K562 (cell line): ENCODE results near the gene HRCT1. TPM values are rescaled to one million over a fixed set of nuclear protein-coding genes. Genes with fewer than 3 reads are reported as not detected.

ENCODE experiments used
- ATAC-seq: fragments of 200-7000 bp; cut with Tn5 transposase; 3 replicates; pipeline ENCODE4 v1.9.1; 2020; ENCODE audit warnings: moderate library complexity
- BruUV-seq: library from RNA; stranded (reverse); fragments of 400-500 nt; replicated peaks from 2 replicates; lab custom pipeline; 2021; lab: Mats Ljungman, UMichigan
- CTCF ChIA-PET: fragments of 300-600 bp; formaldehyde crosslinking; extraction: SDS; loops from one replicate; lab custom pipeline; 2021; ENCODE audit warnings: low intra/inter-chr PET ratio; lab: Yijun Ruan, JAX
- POLR2A ChIA-PET: fragments of 300-600, 350-650 bp; sonication (Branson Sonifier 250); formaldehyde crosslinking; extraction: SDS; loops from one replicate; lab custom pipeline; 2021; ENCODE audit warnings: antibody characterized with exemption, inconsistent platforms; lab: Yijun Ruan, JAX
- DNase-seq, 4 experiments: peaks; one replicate each; pipeline versions ENCODE4 v3.0.0 to v3.0.0-alpha.2; 2011 to 2018; ENCODE audit warnings: low spot score in 3 of 4, mixed read lengths in 3 of 4; ENCODE audit errors: extremely low read depth in 1 of 4
- FAIRE-seq: peaks from 2 replicates; lab custom pipeline; 2011; peaks lifted over from hg19 to GRCh38; lab: Jason Lieb, UNC
- H2AFZ ChIP-seq: 2 replicates; pipeline ENCODE4 v1.6.0; 2011; ENCODE audit warnings: low read depth, low read length, control low read depth, inconsistent platforms
- H3K27ac ChIP-seq: fragments of 200-600 bp; 3 replicates; pipeline ENCODE4 v1.8.0; 2011; ENCODE audit warnings: low read depth, mild to moderate bottlenecking, control low read depth, inconsistent platforms, low read length, moderate library complexity, mixed read lengths; ENCODE audit errors: extremely low read depth
- H3K27me3 ChIP-seq, 2 experiments: fragments of 300-600 bp in 1 of 2; 2 replicates in 1 of 2; 3 replicates in 1 of 2; pipeline versions ENCODE4 v1.6.0 to v1.8.0; 2011; ENCODE audit warnings: inconsistent platforms in 2 of 2, low read length in 2 of 2, mild to moderate bottlenecking in 1 of 2, mixed read lengths in 1 of 2, moderate library complexity in 1 of 2; ENCODE audit not compliant: control insufficient read depth in 2 of 2, insufficient read depth in 2 of 2
- H3K36me3 ChIP-seq: fragments of 300-600 bp; 3 replicates; pipeline ENCODE4 v1.8.0; 2011; ENCODE audit warnings: mild to moderate bottlenecking, low read length, inconsistent platforms; ENCODE audit not compliant: control insufficient read depth, insufficient read depth
- H3K4me1 ChIP-seq, 2 experiments: fragments of 200-600 bp in 1 of 2; replicated peaks in 1 of 2; 2 replicates in 1 of 2; 3 replicates in 1 of 2; pipeline versions ENCODE4 v1.5.1 to v1.8.0; 2011; ENCODE audit warnings: inconsistent platforms in 2 of 2, low read length in 2 of 2, mild to moderate bottlenecking in 1 of 2, mixed read lengths in 1 of 2, moderate library complexity in 1 of 2; ENCODE audit not compliant: control insufficient read depth in 2 of 2, insufficient read depth in 2 of 2
- H3K4me2 ChIP-seq: 2 replicates; pipeline ENCODE4 v1.6.1; 2011; ENCODE audit warnings: low read length, control low read depth, inconsistent platforms, mixed read lengths; ENCODE audit not compliant: insufficient read depth
- H3K4me3 ChIP-seq: fragments of 200-600 bp; sonication (generic), shearing (Covaris generic); 2 replicates; pipeline ENCODE4 v1.5.1; 2016; ENCODE audit warnings: control low read depth, inconsistent platforms
- H3K79me2 ChIP-seq: fragments of 200-600 bp; 3 replicates; pipeline ENCODE4 v1.8.0; 2011; ENCODE audit warnings: low read length, inconsistent platforms; ENCODE audit not compliant: control insufficient read depth, insufficient read depth
- H3K9ac ChIP-seq, 2 experiments: 2 replicates each; pipeline versions ENCODE4 v1.6.0 to v1.6.1; 2011; ENCODE audit warnings: low read depth in 2 of 2, low read length in 2 of 2, control low read depth in 1 of 2, inconsistent platforms in 1 of 2, mild to moderate bottlenecking in 1 of 2, mixed read lengths in 1 of 2; ENCODE audit not compliant: insufficient read depth in 1 of 2
- H3K9me1 ChIP-seq: one replicate; pipeline ENCODE4 v1.6.0; 2011; ENCODE audit warnings: inconsistent platforms, mild to moderate bottlenecking, low read length, moderate library complexity; ENCODE audit not compliant: control insufficient read depth, insufficient read depth
- H3K9me3 ChIP-seq: replicated peaks from 2 replicates; pipeline ENCODE4 v1.5.1; 2011; ENCODE audit warnings: low read depth, low read length, inconsistent platforms; ENCODE audit not compliant: control insufficient read depth, insufficient read depth
- H4K20me1 ChIP-seq: replicated peaks from 2 replicates; pipeline ENCODE4 v1.6.1; 2011; ENCODE audit warnings: low read length, inconsistent platforms, mixed read lengths; ENCODE audit not compliant: control insufficient read depth, insufficient read depth
- AFF1 ChIP-seq, 2 experiments: fragments of 450-650 bp; IDR thresholded peaks; 2 replicates each; pipeline ENCODE4 v1.6.1; 2018; ENCODE audit warnings: mild to moderate bottlenecking in 2 of 2, low read depth in 1 of 2; ENCODE audit not compliant: partially characterized antibody in 2 of 2
- E2F8 ChIP-seq: fragments of 450-650 bp; IDR thresholded peaks from 2 replicates; pipeline ENCODE4 v1.7.1; 2018; ENCODE audit warnings: mild to moderate bottlenecking, low read depth; ENCODE audit not compliant: partially characterized antibody
- LARP7 ChIP-seq: fragments of 450-650 bp; IDR thresholded peaks from 2 replicates; pipeline ENCODE4 v1.6.1; 2016
- POLR3G ChIP-seq: IDR thresholded peaks from 2 replicates; pipeline ENCODE4 v1.6.1; 2011; ENCODE audit not compliant: insufficient read length, insufficient replicate concordance; ENCODE audit errors: extremely low read depth
- ZBTB11 ChIP-seq, 3 experiments: fragments of 200-800 bp in 1 of 3; fragments of 250-450 bp in 1 of 3; fragments of 450-650 bp in 1 of 3; sonication (Bioruptor Pico) in 1 of 3; sonication (Bioruptor generic) in 1 of 3; formaldehyde crosslinking in 1 of 3; IDR thresholded peaks; 2 replicates each; pipeline versions ENCODE4 v1.6.1 to v1.8.0; 2016 to 2022; ENCODE audit warnings: mild to moderate bottlenecking in 2 of 3, missing genetic modification characterization in 2 of 3, missing compliant biosample characterization in 1 of 3, moderate library complexity in 1 of 3
- WGBS: fragments of 100-300 bp; shearing (Covaris generic); methylation state at CpG from one replicate; pipeline ENCODE4 v1.1.6; 2016; ENCODE audit warnings: low coverage, mixed read lengths; ENCODE audit not compliant: insufficient coverage; ENCODE audit errors: missing lambda C conversion rate; 5-methylcytosine and 5-hydroxymethylcytosine counted together
- in situ Hi-C: fragments of 300-500 bp; cut with MboI; formaldehyde crosslinking; loops from 4 replicates; pipeline ENCODE4 v1.15.0; 2018; ENCODE audit warnings: inconsistent platforms, mixed read lengths
- intact Hi-C: fragments of 100-400 bp; cut with micrococcal nuclease; formaldehyde crosslinking; loops from 2 replicates; pipeline ENCODE4 v1.14.2; 2022
- polyA plus RNA-seq, 8 experiments: library from polyadenylated mRNA; depleted of rRNA in 4 of 8; stranded (reverse) in 5 of 8; unstranded in 3 of 8; fragments of >200 nt; fragmentation: Nextera tagmentation in 2 of 8; fragmentation: Illumina TruSeq in 1 of 8; extraction: Ambion mirVana in 2 of 8; extraction: Trizol in 1 of 8; gene quantifications; 2 replicates each; pipeline versions ENCODE4 v1.2.1 to v1.2.3, GENCODE V29; 2011 to 2014; ENCODE audit warnings: inconsistent platforms in 1 of 8, missing spikeins in 1 of 8
- total RNA-seq, 7 experiments: library from RNA; depleted of rRNA in 6 of 7; stranded (reverse); fragments of >200 nt in 6 of 7; fragmentation: Illumina TruSeq in 2 of 7; extraction: Trizol in 2 of 7; gene quantifications; 2 replicates each; pipeline versions ENCODE4 v1.2.1 to v1.2.3, GENCODE V29; 2011 to 2021; ENCODE audit warnings: low replicate concordance in 1 of 7

Gene HRCT1
- total and polyA plus RNA-seq, 9 of the 15 experiments (the other 6 are each of a cell fraction or from before 2014, with no cell fraction given) = 0.40 TPM; not detected in 8

- 0 out of 6 replicates have a peak, but pooled peaks of 1 of the 3 experiments have one; percentile 25 for TF ChIP-seq ZBTB11 (CRISPR knock-in tag; IDR thresholded peaks at IDR 0.05)
These were observed 13.4 kb downstream of the HRCT1 start (continued) for GRCh38 chr9:35919212-35920008.

- peak overlapping the region; percentile 83 for H2AFZ ChIP-seq
- intact Hi-C loops = no loop called here
- no peak for TF ChIP-seq LARP7
- no peak for TF ChIP-seq E2F8
- no peak for TF ChIP-seq POLR3G
- no peak for TF ChIP-seq AFF1 (IDR thresholded peaks at IDR 0.05; ENCODE audit: low read depth in 1 of 2, partially characterized antibody in 2 of 2)
These were observed 14.1 kb downstream of the HRCT1 start for GRCh38 chr9:35920051-35920620.

More at GRCh38 chr9:35920051-35920620, 14.1 kb downstream of the HRCT1 start:
- Histone ChIP-seq H3K27me3 (no peaks in the 10 kb centered on the region), H3K4me1 (peaks cover 34 to 71% of the 10 kb centered on the region in 2 experiments), H3K9me1 (no peaks in the 10 kb centered on the region), H3K4me3 (no peak overlapping the region), H3K4me2 (no peak overlapping the region), H4K20me1 (no peaks in the 10 kb centered on the region), H3K9ac (peak overlapping the region in 1 of 2 experiments; percentile 17; a peak in 1 of 4 replicates), H3K36me3 (no peaks in the 10 kb centered on the region), H3K9me3 (no peaks in the 10 kb centered on the region), H3K79me2 (no peaks in the 10 kb centered on the region), H3K27ac (peak overlapping the region; percentile 67; the same call in 2 of the 3 replicates)
- ChIA-PET CTCF (no interaction called here), POLR2A (no interaction called here)
- WGBS = 80% methylated on average over 4 of the region's 4 CpGs
- BruUV-seq = no TSS peak
- in situ Hi-C loops = no loop called here
- DNase-seq = no peak
- peak; percentile 52 for FAIRE-seq
- no peak for ATAC-seq
